Endodermal cell (in vitro differentiated cells): ENCODE results near the gene CAPN5. TPM values are rescaled to one million over a fixed set of nuclear protein-coding genes. Genes with fewer than 3 reads are reported as not detected.

Experiments
- DNase-seq: peaks from one replicate; pipeline ENCODE4 v3.0.0-alpha.2; 2017
- H3K27ac ChIP-seq: 2 replicates; pipeline ENCODE4 v1.5.1; 2013; ENCODE audit warnings: mild to moderate bottlenecking, low read depth, low read length, moderate library complexity
- H3K27me3 ChIP-seq: 2 replicates; pipeline ENCODE4 v1.6.1; 2013; ENCODE audit warnings: mild to moderate bottlenecking, low read length, moderate library complexity; ENCODE audit not compliant: insufficient read depth, control insufficient read depth, poor library complexity, severe bottlenecking
- H3K36me3 ChIP-seq: 2 replicates; pipeline ENCODE4 v1.7.0; 2013; ENCODE audit warnings: mild to moderate bottlenecking, low read length, moderate library complexity; ENCODE audit not compliant: control insufficient read depth, insufficient read depth
- H3K4me1 ChIP-seq: one replicate; pipeline ENCODE4 v1.7.0; 2013; ENCODE audit warnings: low read length; ENCODE audit not compliant: control insufficient read depth, insufficient read depth
- H3K4me3 ChIP-seq: 2 replicates; pipeline ENCODE4 v1.5.1; 2013; ENCODE audit warnings: mild to moderate bottlenecking, low read length, moderate library complexity
- H3K9ac ChIP-seq: 2 replicates; pipeline ENCODE4 v1.6.1; 2013; ENCODE audit warnings: mild to moderate bottlenecking, low read length, moderate library complexity; ENCODE audit not compliant: poor library complexity, severe bottlenecking; ENCODE audit errors: extremely low read depth
- H3K9me3 ChIP-seq: 2 replicates; pipeline ENCODE4 v1.6.1; 2013; ENCODE audit warnings: mild to moderate bottlenecking, low read length, moderate library complexity; ENCODE audit not compliant: control insufficient read depth
- H3K27ac Mint-ChIP-seq: 2 replicates; pipeline ENCODE4 v1.8.0; 2020; ENCODE audit warnings: mixed read lengths
- H3K27me3 Mint-ChIP-seq: 2 replicates; pipeline ENCODE4 v1.8.0; 2021; ENCODE audit warnings: mild to moderate bottlenecking, mixed read lengths; ENCODE audit not compliant: insufficient read depth
- H3K36me3 Mint-ChIP-seq: 2 replicates; pipeline ENCODE4 v1.8.0; 2020; ENCODE audit warnings: low read depth, mixed read lengths
- H3K4me1 Mint-ChIP-seq: 2 replicates; pipeline ENCODE4 v1.8.0; 2020; ENCODE audit warnings: mixed read lengths
- H3K4me3 Mint-ChIP-seq: 2 replicates; pipeline ENCODE4 v1.8.0; 2020; ENCODE audit warnings: mild to moderate bottlenecking, moderate library complexity, mixed read lengths
- H3K9me3 Mint-ChIP-seq: 2 replicates; pipeline ENCODE4 v1.8.0; 2020; ENCODE audit warnings: mild to moderate bottlenecking, mixed read lengths
- CTCF ChIP-seq: fragments of 200-600 bp; sonication (generic); conservative IDR thresholded peaks from 2 replicates; pipeline ENCODE4 v1.5.0; 2021; ENCODE audit warnings: antibody characterized with exemption, mild to moderate bottlenecking
- WGBS, 2 experiments: methylation state at CpG; one replicate each; pipeline versions ENCODE4 v1.1.5 to v1.1.7; 2013; ENCODE audit warnings: missing lambda C conversion rate in 2 of 2, mixed read lengths in 1 of 2; ENCODE audit not compliant: insufficient coverage in 1 of 2, insufficient read length in 1 of 2; 5-methylcytosine and 5-hydroxymethylcytosine counted together
- total RNA-seq, 2 donors: library from RNA; stranded (reverse); fragmentation: NEBNext Ultra II Directional in 1 of 2; extraction: Animal tissue kit (Norgen Biotek cat#: 25700) in 1 of 2; gene quantifications; 2 replicates in 1 of 2; 3 replicates in 1 of 2; pipeline ENCODE4 v1.2.1, GENCODE V29; 2021

The CAPN5 gene
- total RNA-seq, 2 donors from 2014 or later, result 17.5 to 21.5 TPM

- Mint-ChIP-seq H3K36me3 (peaks cover 2% of the 10 kb centered on the region), H3K9me3 (no peaks in the 10 kb centered on the region), H3K4me1 (no peaks in the 10 kb centered on the region), H3K4me3 (no peak overlapping the region), H3K27me3 (no peaks in the 10 kb centered on the region), H3K27ac (peak overlapping the region; percentile 52)
- Histone ChIP-seq H3K4me1 (no peaks in the 10 kb centered on the region), H3K36me3 (no peaks in the 10 kb centered on the region), H3K9ac (no peak overlapping the region), H3K4me3 (no peak overlapping the region), H3K27ac (no peak overlapping the region), H3K9me3 (peaks cover 2% of the 10 kb centered on the region), H3K27me3 (no peaks in the 10 kb centered on the region)
- no peak for DNase-seq
- WGBS, 2 experiments, result 94 to 95% methylated on average over 14 to 25 of the region's 25 CpGs
- TF ChIP-seq CTCF, result no peak
Measured at GRCh38 chr11:77084581-77085191, 17.9 kb downstream of the CAPN5 start.

DNA sequence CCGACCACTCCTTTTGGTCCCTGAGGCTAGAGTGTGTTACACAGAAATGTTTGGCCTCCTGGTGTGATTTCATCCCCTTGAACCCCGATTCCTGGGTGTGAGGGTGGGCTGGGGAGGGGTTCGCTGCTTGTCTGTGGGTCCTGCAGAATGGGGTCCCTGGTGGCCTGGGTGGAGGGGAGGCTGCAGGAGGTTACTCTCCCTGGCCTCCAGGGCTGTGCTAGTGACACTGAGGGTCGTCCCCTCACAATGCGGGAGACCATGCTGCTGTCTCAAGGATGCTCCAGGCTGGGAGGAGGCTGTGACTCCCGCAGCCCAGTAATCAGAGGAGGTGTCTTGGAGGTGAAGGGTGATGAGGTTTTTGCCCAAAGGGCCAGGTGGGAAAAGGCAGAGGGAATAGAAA is 18.9 kb downstream of the CAPN5 start:
- H3K27ac Mint-ChIP-seq, result no peak overlapping the region
- Histone ChIP-seq H3K27ac (no peak overlapping the region), H3K27me3 (no peaks in the 10 kb centered on the region), H3K4me3 (no peak overlapping the region), H3K9me3 (no peaks in the 10 kb centered on the region), H3K36me3 (no peaks in the 10 kb centered on the region), H3K9ac (no peak overlapping the region), H3K4me1 (no peaks in the 10 kb centered on the region)
- no peaks in the 10 kb centered on the region for H3K4me1 Mint-ChIP-seq
- WGBS, 2 experiments, result 94 to 100% methylated on average over 2 to 6 of the region's 6 CpGs
- H3K36me3 Mint-ChIP-seq, result peaks cover 2% of the 10 kb centered on the region
- no peaks in the 10 kb centered on the region for H3K9me3 Mint-ChIP-seq
- no peaks in the 10 kb centered on the region for H3K27me3 Mint-ChIP-seq
- DNase-seq, result no peak
- TF ChIP-seq CTCF, result no peak
- no peak overlapping the region for H3K4me3 Mint-ChIP-seq

DNA sequence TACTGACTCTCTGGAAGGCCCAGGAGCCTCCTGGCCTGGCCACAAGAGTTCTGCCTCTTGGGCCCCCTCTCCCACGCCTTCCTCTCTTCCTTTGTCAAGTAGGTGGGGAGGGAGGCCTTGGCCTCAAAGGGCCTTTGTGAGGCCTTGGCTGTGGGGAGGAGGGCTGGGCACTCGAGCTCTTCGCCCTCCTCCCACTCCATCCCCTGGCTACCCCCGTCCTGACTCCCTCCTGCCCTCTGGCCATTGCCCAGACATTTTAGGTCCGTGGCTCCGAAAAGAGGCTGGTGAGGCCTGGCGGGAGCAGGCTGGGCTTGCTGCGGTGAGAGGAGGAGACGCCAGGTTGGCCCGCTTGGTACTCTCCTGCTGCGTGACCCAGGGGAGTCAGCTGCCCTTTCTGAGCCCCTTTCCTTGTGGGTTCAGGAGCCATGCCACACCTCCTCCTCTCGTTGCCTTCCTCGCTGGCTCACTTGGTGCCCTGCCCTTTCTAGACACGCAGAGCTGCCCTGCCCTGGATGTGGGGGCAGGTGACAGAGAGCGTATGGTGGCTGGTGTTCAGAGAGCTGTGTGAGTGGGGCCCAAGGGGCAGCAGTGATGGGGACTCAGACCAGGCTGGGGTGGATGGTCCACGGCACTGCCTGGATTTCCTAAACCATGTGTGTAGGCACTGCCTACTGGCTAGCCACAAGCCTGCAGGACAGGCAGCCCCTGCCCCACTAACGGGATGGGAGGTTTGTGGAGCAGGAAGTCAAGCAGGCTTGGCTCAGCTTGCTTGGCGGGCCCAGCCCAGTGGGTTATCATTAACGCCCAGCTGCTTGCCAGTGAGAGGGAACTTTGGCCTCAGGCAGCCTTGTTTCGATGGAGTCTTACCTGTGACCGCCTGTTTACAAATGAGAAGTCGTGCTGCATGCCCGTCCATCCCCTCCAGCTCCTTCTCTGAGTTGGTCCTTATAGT is 20.0 kb downstream of the CAPN5 start:
- TF ChIP-seq CTCF, result no peak
- Histone ChIP-seq H3K4me1 (no peaks in the 10 kb centered on the region), H3K27ac (no peak overlapping the region), H3K4me3 (no peak overlapping the region), H3K9ac (no peak overlapping the region), H3K27me3 (no peaks in the 10 kb centered on the region), H3K36me3 (no peaks in the 10 kb centered on the region), H3K9me3 (no peaks in the 10 kb centered on the region)
- no peak for DNase-seq
- H3K27ac Mint-ChIP-seq, result no peak overlapping the region
- no peak overlapping the region for H3K4me3 Mint-ChIP-seq
- H3K9me3 Mint-ChIP-seq, result no peaks in the 10 kb centered on the region
- 88 to 92% methylated on average over 13 to 23 of the region's 23 CpGs for WGBS, 2 experiments
- no peaks in the 10 kb centered on the region for H3K27me3 Mint-ChIP-seq
- H3K36me3 Mint-ChIP-seq, result peaks cover 2% of the 10 kb centered on the region
- H3K4me1 Mint-ChIP-seq, result peaks cover 4% of the 10 kb centered on the region
